ENCODE measurements around the gene ADAMTSL1.

ADAMTSL1 gene

GRCh38 chr9:18493451-18493993, 19.6 kb downstream of the ADAMTSL1 start:
- TF ChIP-seq CTCF (IDR thresholded peaks at IDR 0.05; ENCODE audit: borderline replicate concordance, control extremely low read depth, extremely low read depth, insufficient read depth, missing control alignments): no peak
- DNase-seq (ENCODE audit: low spot score): no peak
- in situ Hi-C loops (cut with MboI; ENCODE audit: low sequenced_read_pairs, unreplicated experiment): no loop called here

- no peak for TF ChIP-seq CTCF (IDR thresholded peaks at IDR 0.05; ENCODE audit: borderline replicate concordance, control extremely low read depth, extremely low read depth, insufficient read depth, missing control alignments)
- in situ Hi-C loops (cut with MboI; ENCODE audit: low sequenced_read_pairs, unreplicated experiment): no loop called here
- no peak for DNase-seq (ENCODE audit: low spot score)
Observed at GRCh38 chr9:18495065-18495464, 21.1 kb downstream of the ADAMTSL1 start.

- no peak for DNase-seq (ENCODE audit: low spot score)
- in situ Hi-C loops (cut with MboI; ENCODE audit: low sequenced_read_pairs, unreplicated experiment): no loop called here
- TF ChIP-seq CTCF (IDR thresholded peaks at IDR 0.05; ENCODE audit: borderline replicate concordance, control extremely low read depth, extremely low read depth, insufficient read depth, missing control alignments): no peak
Observed at GRCh38 chr9:18496256-18497000, 22.5 kb downstream of the ADAMTSL1 start.

- DNase-seq (ENCODE audit: low spot score): no peak
- in situ Hi-C loops (cut with MboI; ENCODE audit: low sequenced_read_pairs, unreplicated experiment): no loop called here
- TF ChIP-seq CTCF (IDR thresholded peaks at IDR 0.05; ENCODE audit: borderline replicate concordance, control extremely low read depth, extremely low read depth, insufficient read depth, missing control alignments): no peak
Observed at GRCh38 chr9:18499062-18499461, 25.1 kb downstream of the ADAMTSL1 start.

GRCh38 chr9:18499980-18500379, 26.0 kb downstream of the ADAMTSL1 start:
- in situ Hi-C loops (cut with MboI; ENCODE audit: low sequenced_read_pairs, unreplicated experiment): no loop called here
- no peak for TF ChIP-seq CTCF (IDR thresholded peaks at IDR 0.05; ENCODE audit: borderline replicate concordance, control extremely low read depth, extremely low read depth, insufficient read depth, missing control alignments)
- no peak for DNase-seq (ENCODE audit: low spot score)

GRCh38 chr9:18500451-18500850, 26.5 kb downstream of the ADAMTSL1 start:
- TF ChIP-seq CTCF (IDR thresholded peaks at IDR 0.05; ENCODE audit: borderline replicate concordance, control extremely low read depth, extremely low read depth, insufficient read depth, missing control alignments): no peak
- in situ Hi-C loops (cut with MboI; ENCODE audit: low sequenced_read_pairs, unreplicated experiment): no loop called here
- DNase-seq (ENCODE audit: low spot score): no peak
